SK-N-SH treated with all-trans-retinoic acid at 6 μM for 48 hours (cell line): ENCODE measurements around the gene RBBP6.

Source experiments
- ARNTL ChIP-seq: fragments of 450-650 bp; formaldehyde crosslinking; IDR thresholded peaks from 2 replicates; pipeline ENCODE4 v1.5.0; 2020; ENCODE audit warnings: low read depth, mild to moderate bottlenecking, moderate library complexity, borderline replicate concordance
- CSDC2 ChIP-seq: fragments of 250-450 bp; sonication (Bioruptor Pico); IDR thresholded peaks from 2 replicates; pipeline ENCODE4 v1.5.0; 2020; ENCODE audit warnings: mild to moderate bottlenecking, moderate library complexity
- ISL1 ChIP-seq: fragments of 250-450 bp; sonication (Bioruptor Pico); IDR thresholded peaks from 2 replicates; pipeline ENCODE4 v2.1.2; 2022; ENCODE audit warnings: mild to moderate bottlenecking, moderate library complexity
- RARB ChIP-seq: fragments of 250-450 bp; sonication (Bioruptor Pico); IDR thresholded peaks from 2 replicates; pipeline ENCODE4 v1.8.0; 2021; ENCODE audit warnings: mild to moderate bottlenecking, moderate library complexity
- ZC3H10 ChIP-seq: fragments of 250-450 bp; sonication (Bioruptor Pico); IDR thresholded peaks from 2 replicates; pipeline ENCODE4 v1.5.1; 2021; ENCODE audit warnings: mild to moderate bottlenecking, moderate library complexity
- ZFP3 ChIP-seq: fragments of 250-450 bp; sonication (Bioruptor Pico); IDR thresholded peaks from 2 replicates; pipeline ENCODE4 v1.5.0; 2020; ENCODE audit warnings: mild to moderate bottlenecking, moderate library complexity
- ZFP30 ChIP-seq: fragments of 450-650 bp; formaldehyde crosslinking; IDR thresholded peaks from 2 replicates; pipeline ENCODE4 v1.5.0; 2022; ENCODE audit warnings: mild to moderate bottlenecking, moderate library complexity
- TF ChIP-seq, protein P1 (sequence below): fragments of 250-450 bp; sonication (Bioruptor Pico); IDR thresholded peaks from 2 replicates; pipeline ENCODE4 v1.8.0; 2020; ENCODE audit warnings: mild to moderate bottlenecking, moderate library complexity, borderline replicate concordance
- TF ChIP-seq, protein P2 (sequence below): fragments of 250-450 bp; sonication (Bioruptor Pico); IDR thresholded peaks from 2 replicates; pipeline ENCODE4 v1.5.1; 2021; ENCODE audit warnings: mild to moderate bottlenecking, moderate library complexity
- TF ChIP-seq, protein P3 (sequence below): fragments of 250-450 bp; sonication (Bioruptor Pico); IDR thresholded peaks from 2 replicates; pipeline ENCODE4 v1.8.0; 2021; ENCODE audit warnings: low read depth, mild to moderate bottlenecking, moderate library complexity, borderline replicate concordance

DNA sequence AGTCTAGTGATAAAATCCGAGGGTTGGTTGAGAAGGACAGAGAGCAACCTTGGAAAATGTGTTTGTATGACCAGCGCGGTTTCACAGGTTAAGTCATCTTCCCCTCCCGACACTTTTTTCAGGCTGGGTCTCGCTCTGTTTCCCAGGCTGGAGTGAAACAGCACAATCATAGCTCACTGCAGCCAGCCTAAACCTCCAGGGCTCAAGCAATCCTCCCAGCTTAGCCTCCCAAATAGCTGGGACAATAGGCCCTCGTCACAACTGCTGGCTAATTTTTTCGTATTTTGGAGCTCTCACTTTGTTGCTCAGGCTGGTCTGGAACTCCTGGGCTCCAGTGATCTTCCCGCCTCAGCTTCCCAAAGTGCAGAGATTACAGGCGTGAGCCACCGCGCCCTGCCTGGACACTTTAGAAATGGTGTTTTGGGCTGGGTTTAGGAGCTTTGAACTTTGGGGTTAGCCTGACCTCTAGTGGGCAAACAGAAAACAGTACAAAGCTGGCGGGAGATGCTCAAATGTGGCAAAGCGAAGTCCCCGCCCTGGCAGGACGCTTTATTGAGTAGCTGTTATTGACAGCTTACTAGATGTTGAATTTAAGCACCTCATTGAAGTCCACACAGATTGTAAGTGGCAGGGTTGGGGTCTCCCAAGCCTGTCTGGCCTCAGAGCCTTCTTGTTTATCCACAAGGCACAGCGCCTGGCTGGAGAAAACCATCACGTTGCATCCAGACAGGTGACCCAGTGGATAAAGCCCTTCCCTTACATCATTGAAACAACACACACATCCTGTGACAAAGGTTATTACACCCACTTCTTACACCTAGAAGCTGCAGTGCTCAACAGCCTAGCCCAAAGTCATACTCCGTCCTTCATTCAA, 34.7 kb upstream of the RBBP6 start:
- TF ChIP-seq CSDC2 (CRISPR knock-in tag) (no peak), ZFP30 (CRISPR knock-in tag) (no peak), ZC3H10 (CRISPR knock-in tag) (no peak), ARNTL (CRISPR knock-in tag) (no peak), ZFP3 (CRISPR knock-in tag) (no peak), ISL1 (CRISPR knock-in tag) (no peak), RARB (no peak)
- TF ChIP-seq, protein P1, sequence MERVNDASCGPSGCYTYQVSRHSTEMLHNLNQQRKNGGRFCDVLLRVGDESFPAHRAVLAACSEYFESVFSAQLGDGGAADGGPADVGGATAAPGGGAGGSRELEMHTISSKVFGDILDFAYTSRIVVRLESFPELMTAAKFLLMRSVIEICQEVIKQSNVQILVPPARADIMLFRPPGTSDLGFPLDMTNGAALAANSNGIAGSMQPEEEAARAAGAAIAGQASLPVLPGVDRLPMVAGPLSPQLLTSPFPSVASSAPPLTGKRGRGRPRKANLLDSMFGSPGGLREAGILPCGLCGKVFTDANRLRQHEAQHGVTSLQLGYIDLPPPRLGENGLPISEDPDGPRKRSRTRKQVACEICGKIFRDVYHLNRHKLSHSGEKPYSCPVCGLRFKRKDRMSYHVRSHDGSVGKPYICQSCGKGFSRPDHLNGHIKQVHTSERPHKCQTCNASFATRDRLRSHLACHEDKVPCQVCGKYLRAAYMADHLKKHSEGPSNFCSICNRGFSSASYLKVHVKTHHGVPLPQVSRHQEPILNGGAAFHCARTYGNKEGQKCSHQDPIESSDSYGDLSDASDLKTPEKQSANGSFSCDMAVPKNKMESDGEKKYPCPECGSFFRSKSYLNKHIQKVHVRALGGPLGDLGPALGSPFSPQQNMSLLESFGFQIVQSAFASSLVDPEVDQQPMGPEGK (CRISPR knock-in tag): no peak
- TF ChIP-seq, protein P2, sequence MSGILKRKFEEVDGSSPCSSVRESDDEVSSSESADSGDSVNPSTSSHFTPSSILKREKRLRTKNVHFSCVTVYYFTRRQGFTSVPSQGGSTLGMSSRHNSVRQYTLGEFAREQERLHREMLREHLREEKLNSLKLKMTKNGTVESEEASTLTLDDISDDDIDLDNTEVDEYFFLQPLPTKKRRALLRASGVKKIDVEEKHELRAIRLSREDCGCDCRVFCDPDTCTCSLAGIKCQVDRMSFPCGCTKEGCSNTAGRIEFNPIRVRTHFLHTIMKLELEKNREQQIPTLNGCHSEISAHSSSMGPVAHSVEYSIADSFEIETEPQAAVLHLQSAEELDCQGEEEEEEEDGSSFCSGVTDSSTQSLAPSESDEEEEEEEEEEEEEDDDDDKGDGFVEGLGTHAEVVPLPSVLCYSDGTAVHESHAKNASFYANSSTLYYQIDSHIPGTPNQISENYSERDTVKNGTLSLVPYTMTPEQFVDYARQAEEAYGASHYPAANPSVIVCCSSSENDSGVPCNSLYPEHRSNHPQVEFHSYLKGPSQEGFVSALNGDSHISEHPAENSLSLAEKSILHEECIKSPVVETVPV: no peak
- TF ChIP-seq, protein P3, sequence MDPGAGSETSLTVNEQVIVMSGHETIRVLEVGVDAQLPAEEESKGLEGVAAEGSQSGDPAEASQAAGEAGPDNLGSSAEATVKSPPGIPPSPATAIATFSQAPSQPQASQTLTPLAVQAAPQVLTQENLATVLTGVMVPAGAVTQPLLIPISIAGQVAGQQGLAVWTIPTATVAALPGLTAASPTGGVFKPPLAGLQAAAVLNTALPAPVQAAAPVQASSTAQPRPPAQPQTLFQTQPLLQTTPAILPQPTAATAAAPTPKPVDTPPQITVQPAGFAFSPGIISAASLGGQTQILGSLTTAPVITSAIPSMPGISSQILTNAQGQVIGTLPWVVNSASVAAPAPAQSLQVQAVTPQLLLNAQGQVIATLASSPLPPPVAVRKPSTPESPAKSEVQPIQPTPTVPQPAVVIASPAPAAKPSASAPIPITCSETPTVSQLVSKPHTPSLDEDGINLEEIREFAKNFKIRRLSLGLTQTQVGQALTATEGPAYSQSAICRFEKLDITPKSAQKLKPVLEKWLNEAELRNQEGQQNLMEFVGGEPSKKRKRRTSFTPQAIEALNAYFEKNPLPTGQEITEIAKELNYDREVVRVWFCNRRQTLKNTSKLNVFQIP: no peak
